Chondrocyte (in vitro differentiated cells): ENCODE measurements around the gene PTPN12. TPM values are rescaled to one million over a fixed set of nuclear protein-coding genes. Genes with fewer than 3 reads are reported as not detected.

Experiments
- DNase-seq: peaks from one replicate; pipeline ENCODE4 v3.0.0; 2021; ENCODE audit warnings: mixed read lengths, low spot score
- H3K27ac Mint-ChIP-seq: one replicate; pipeline ENCODE4 v1.8.0; 2021; ENCODE audit warnings: mild to moderate bottlenecking, moderate library complexity, mixed read lengths; ENCODE audit not compliant: unreplicated experiment
- H3K27me3 Mint-ChIP-seq: 2 replicates; pipeline ENCODE4 v1.8.0; 2021; ENCODE audit warnings: low read depth, mixed read lengths
- H3K36me3 Mint-ChIP-seq: 2 replicates; pipeline ENCODE4 v1.8.0; 2021; ENCODE audit warnings: low read depth, mixed read lengths
- H3K4me1 Mint-ChIP-seq: 2 replicates; pipeline ENCODE4 v1.8.0; 2021; ENCODE audit warnings: low read depth, mild to moderate bottlenecking, mixed read lengths
- H3K4me3 Mint-ChIP-seq: one replicate; pipeline ENCODE4 v1.8.0; 2021; ENCODE audit warnings: mild to moderate bottlenecking, moderate library complexity, mixed read lengths; ENCODE audit not compliant: unreplicated experiment
- H3K9me3 Mint-ChIP-seq: 2 replicates; pipeline ENCODE4 v1.8.0; 2021; ENCODE audit warnings: low read depth, mixed read lengths
- CTCF ChIP-seq: fragments of 200-600 bp; sonication (generic); IDR thresholded peaks from 2 replicates; pipeline ENCODE4 v1.5.0; 2021; ENCODE audit warnings: antibody characterized with exemption, mild to moderate bottlenecking, moderate library complexity
- total RNA-seq: library from RNA; stranded (reverse); gene quantifications from 3 replicates; pipeline ENCODE4 v1.2.1, GENCODE V29; 2021

Gene PTPN12
- total RNA-seq, 1 donor from 2014 or later, result 68.2 TPM

DNA sequence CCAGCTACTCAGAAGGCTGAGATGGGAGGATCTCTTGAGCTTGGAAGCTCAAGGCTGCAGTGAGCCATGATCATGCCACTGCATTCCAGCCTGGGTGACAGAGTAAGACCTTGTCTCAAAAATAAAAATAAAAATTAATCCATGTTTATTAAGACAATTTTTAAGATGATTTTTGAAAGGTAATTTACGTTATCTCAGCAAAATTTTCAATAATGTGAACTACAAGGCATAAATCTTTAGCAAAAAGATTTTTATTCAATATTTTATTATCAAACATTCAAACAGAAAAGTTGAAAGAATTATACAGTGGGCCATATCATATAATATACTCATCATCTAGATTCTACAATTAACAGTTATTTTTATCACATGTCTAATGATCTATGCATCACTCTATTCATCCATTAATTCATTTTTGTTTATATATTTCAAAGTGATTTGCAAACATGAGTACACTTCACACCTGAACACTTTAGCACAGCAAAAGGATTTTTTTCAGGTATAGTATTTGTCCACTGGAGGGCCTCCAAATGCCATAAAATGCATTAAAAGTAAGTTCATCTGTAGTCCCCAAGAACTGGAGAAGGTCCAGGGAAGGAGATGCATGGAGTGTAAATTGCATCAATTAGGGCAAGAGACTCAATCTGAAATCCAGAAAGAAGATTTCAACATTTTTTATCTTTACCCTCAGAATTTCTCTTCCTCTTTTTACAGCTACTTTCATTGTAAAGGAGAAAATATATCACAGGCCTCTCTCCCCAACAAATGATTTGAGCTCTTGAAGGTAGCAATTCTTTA is 120.5 kb downstream of the PTPN12 start:
- peak; percentile 85 for TF ChIP-seq CTCF
- Mint-ChIP-seq H3K27me3 (no peaks in the 10 kb centered on the region), H3K9me3 (no peaks in the 10 kb centered on the region), H3K36me3 (peaks cover 5% of the 10 kb centered on the region), H3K4me3 (no peak overlapping the region), H3K27ac (no peak overlapping the region), H3K4me1 (peaks cover under 1% of the 10 kb centered on the region)
- no peak for DNase-seq

- peak overlapping the region; percentile 32 for H3K27ac Mint-ChIP-seq
- no peak for TF ChIP-seq CTCF
- H3K9me3 Mint-ChIP-seq, result no peaks in the 10 kb centered on the region
- H3K36me3 Mint-ChIP-seq, result peaks cover 5% of the 10 kb centered on the region
- DNase-seq, result no peak
- H3K27me3 Mint-ChIP-seq, result no peaks in the 10 kb centered on the region
- peaks cover 7% of the 10 kb centered on the region for H3K4me1 Mint-ChIP-seq
- H3K4me3 Mint-ChIP-seq, result no peak overlapping the region
Observed at GRCh38 chr7:77658928-77659327, 121.8 kb downstream of the PTPN12 start.

- H3K4me3 Mint-ChIP-seq, result no peak overlapping the region
- H3K9me3 Mint-ChIP-seq, result no peaks in the 10 kb centered on the region
- TF ChIP-seq CTCF, result no peak
- H3K27me3 Mint-ChIP-seq, result no peaks in the 10 kb centered on the region
- no peak for DNase-seq
- H3K4me1 Mint-ChIP-seq, result peaks cover 7% of the 10 kb centered on the region
- no peak overlapping the region for H3K27ac Mint-ChIP-seq
- H3K36me3 Mint-ChIP-seq, result peaks cover 5% of the 10 kb centered on the region
Observed at GRCh38 chr7:77661816-77662215, 124.7 kb downstream of the PTPN12 start.

- Mint-ChIP-seq H3K4me3 (no peak overlapping the region), H3K36me3 (peaks cover 6% of the 10 kb centered on the region), H3K4me1 (peaks cover 7% of the 10 kb centered on the region), H3K9me3 (no peaks in the 10 kb centered on the region), H3K27ac (peak overlapping the region; percentile 51), H3K27me3 (no peaks in the 10 kb centered on the region)
- no peak for DNase-seq
- no peak for TF ChIP-seq CTCF
Observed at GRCh38 chr7:77662869-77663268, 125.8 kb downstream of the PTPN12 start.

GRCh38 chr7:77664715-77665114 is 127.6 kb downstream of the PTPN12 start:
- TF ChIP-seq CTCF, result no peak
- peaks cover 6% of the 10 kb centered on the region for H3K36me3 Mint-ChIP-seq
- no peaks in the 10 kb centered on the region for H3K27me3 Mint-ChIP-seq
- H3K4me1 Mint-ChIP-seq, result peaks cover 7% of the 10 kb centered on the region
- H3K9me3 Mint-ChIP-seq, result no peaks in the 10 kb centered on the region
- DNase-seq, result no peak
- no peak overlapping the region for H3K27ac Mint-ChIP-seq
- H3K4me3 Mint-ChIP-seq, result no peak overlapping the region
